Esophagus squamous epithelium (tissue), 4 donors: Measurements from ENCODE around the gene FGR.

Experiments
- CTCF ChIP-seq, 6 experiments: fragments of 450-650 bp in 4 of 6; fragments of 200-600 bp in 2 of 6; sonication (generic) in 2 of 6; IDR thresholded peaks; one replicate each; pipeline ENCODE4 v1.5.1; 2016 to 2019; ENCODE audit warnings: antibody characterized with exemption in 6 of 6, mild to moderate bottlenecking in 4 of 6, moderate library complexity in 4 of 6
- POLR2A ChIP-seq, 4 donors: fragments of 450-650 bp; IDR thresholded peaks; one replicate each; pipeline ENCODE4 v1.6.1; 2017; ENCODE audit warnings: antibody characterized with exemption in 4 of 4, mild to moderate bottlenecking in 4 of 4, moderate library complexity in 3 of 4

GRCh38 chr1:27591622-27592021 is 43.4 kb downstream of the FGR start:
- TF ChIP-seq CTCF (IDR thresholded peaks at IDR 0.05) (no peak), POLR2A (IDR thresholded peaks at IDR 0.05) (no peak)
